ENCODE data around the gene MARK4.

The MARK4 gene

DNA sequence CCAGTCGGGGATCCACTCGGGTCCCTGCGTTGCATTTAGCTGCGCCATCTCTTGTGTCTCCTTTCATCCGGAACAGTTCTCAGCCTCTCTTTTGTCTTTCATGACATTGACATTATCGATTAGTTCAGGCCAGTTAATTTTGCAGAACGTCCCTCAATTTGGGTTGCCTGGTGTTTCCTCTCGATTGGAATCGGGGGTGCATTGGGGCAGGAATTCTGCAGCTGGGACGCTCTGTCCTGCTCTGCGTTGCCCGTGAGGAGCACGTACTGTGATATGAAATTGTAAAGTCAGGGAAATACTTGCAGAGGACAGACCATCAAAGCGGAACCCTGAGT, 22.4 kb downstream of the MARK4 start:
- H3K9me3 ChIP-seq (replicated peaks in 1 of 11) = no peaks in the 10 kb centered on the region
- H4K20me1 ChIP-seq = peaks cover 0 to 33% (median 5%) of the 10 kb centered on the region in 11 experiments; a peak in 10 of 22 replicates
- no peak overlapping the region for H3K9ac ChIP-seq
- peaks cover 0 to 37% (median 25%) of the 10 kb centered on the region in 10 experiments; a peak in 16 of 20 replicates for H3K4me1 ChIP-seq
- peak overlapping the region in 8 of 11 experiments; percentile 30 to 51 (median 40); a peak in 14 of 22 replicates for H3K4me2 ChIP-seq
- no peaks in the 10 kb centered on the region for H3K27me3 ChIP-seq
- H3K4me3 ChIP-seq = no peak overlapping the region
- TF ChIP-seq Cebpa-rat (IDR thresholded peaks at IDR 0.05) = no peak
- peak overlapping the region in 2 of 11 experiments; percentile 4 to 16; a peak in 1 of 22 replicates for H3K27ac ChIP-seq
- peaks cover 80 to 100% (median 97%) of the 10 kb centered on the region in 11 experiments for H3K36me3 ChIP-seq

DNA sequence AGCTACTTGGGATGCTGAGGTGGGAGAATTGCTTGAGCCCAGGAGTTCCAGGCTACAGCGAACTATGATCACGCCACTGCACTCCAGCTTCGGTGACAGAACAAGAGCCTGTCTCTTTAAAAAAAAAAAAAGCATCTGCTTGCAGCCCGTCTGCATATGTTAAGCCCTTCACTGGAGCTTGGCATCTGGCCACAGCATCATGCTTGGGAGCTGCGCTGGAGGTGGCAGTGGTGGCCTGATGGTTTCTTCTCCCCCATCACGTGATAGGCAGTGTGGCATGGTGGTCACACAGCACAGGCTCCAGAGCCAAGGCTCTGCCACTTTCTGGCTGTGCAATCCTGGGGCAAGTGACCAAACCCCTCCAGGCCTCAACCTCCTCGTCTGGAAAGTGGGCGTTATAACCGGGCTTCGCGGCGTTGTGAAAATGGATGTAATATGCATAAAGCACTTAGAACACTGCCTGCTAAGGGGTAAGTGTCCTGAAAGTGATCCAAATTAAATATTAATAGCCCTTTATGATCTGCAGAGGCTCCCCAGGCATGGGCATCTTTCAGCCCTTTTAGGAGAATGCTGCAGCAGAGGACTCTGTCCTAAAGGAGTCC, 24.4 kb downstream of the MARK4 start:
- Histone ChIP-seq H3K9me3 (replicated peaks in 1 of 11) (no peaks in the 10 kb centered on the region), H3K4me3 (no peak overlapping the region), H3K27ac (no peak overlapping the region), H3K4me2 (no peak overlapping the region), H3K27me3 (no peaks in the 10 kb centered on the region), H3K9ac (no peak overlapping the region), H3K36me3 (peaks cover 80 to 100% (median 97%) of the 10 kb centered on the region in 11 experiments), H4K20me1 (peaks cover 0 to 30% (median 5%) of the 10 kb centered on the region in 11 experiments; a peak in 11 of 22 replicates), H3K4me1 (peaks cover 0 to 37% (median 25%) of the 10 kb centered on the region in 10 experiments; a peak in 16 of 20 replicates)
- no peak for TF ChIP-seq Cebpa-rat (IDR thresholded peaks at IDR 0.05)

DNA sequence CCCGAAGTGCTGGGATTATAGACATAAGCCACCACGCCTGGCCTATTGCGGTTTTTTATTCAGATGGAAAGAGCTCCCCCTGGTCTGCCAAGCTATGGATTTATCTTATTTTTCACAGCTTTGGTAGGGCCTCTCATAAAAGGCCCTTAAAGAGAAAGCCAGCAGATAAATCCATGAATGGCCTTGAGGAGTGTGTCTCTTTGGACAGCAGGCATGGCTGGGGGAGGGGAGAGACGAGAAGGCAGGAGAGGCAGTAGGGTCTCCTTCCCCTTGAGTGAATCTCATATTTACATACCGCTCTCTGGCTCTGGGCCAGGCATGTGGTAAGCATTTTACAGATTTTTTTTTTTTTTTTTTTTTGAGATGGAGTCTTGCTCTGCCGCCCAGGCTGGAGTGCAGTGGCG, 25.2 kb downstream of the MARK4 start:
- Histone ChIP-seq H3K4me2 (no peak overlapping the region), H3K27me3 (no peaks in the 10 kb centered on the region), H3K9ac (no peak overlapping the region), H3K4me3 (no peak overlapping the region), H3K27ac (no peak overlapping the region), H3K36me3 (peaks cover 83 to 100% (median 99%) of the 10 kb centered on the region in 11 experiments), H3K9me3 (replicated peaks in 1 of 11) (no peaks in the 10 kb centered on the region), H3K4me1 (peaks cover 0 to 37% (median 25%) of the 10 kb centered on the region in 10 experiments; a peak in 16 of 20 replicates), H4K20me1 (peaks cover 0 to 28% (median 5%) of the 10 kb centered on the region in 11 experiments; a peak in 11 of 22 replicates)
- TF ChIP-seq Cebpa-rat (IDR thresholded peaks at IDR 0.05) = no peak

DNA sequence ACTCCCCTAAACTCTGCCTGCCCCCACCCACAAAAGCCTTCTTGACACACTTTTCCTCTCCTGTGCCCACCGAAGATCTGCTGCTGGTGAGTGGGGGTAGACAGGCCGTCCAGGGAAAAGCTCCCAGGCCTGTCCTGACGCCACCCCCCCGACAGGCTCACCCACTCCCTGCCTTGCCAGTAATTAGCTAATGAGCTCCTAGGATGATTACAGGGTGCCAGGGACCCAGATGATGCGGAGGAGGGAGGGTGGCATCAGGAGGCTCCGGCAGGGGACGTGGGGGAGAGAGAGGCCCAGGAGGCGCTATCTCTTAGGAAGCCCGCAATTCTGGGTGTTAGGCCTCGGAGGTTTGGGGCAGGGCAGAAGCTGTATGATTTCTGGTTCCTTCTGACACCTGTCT, 27.0 kb downstream of the MARK4 start:
- H3K4me3 ChIP-seq = no peak overlapping the region
- H3K27me3 ChIP-seq = no peaks in the 10 kb centered on the region
- TF ChIP-seq Cebpa-rat (IDR thresholded peaks at IDR 0.05) = no peak
- no peak overlapping the region for H3K4me2 ChIP-seq
- H3K4me1 ChIP-seq = peaks cover 0 to 23% (median 9%) of the 10 kb centered on the region in 10 experiments; a peak in 16 of 20 replicates
- H3K9me3 ChIP-seq (replicated peaks in 1 of 11) = peaks cover 0 to 7% (median 3%) of the 10 kb centered on the region in 11 experiments; a peak in 8 of 22 replicates
- H4K20me1 ChIP-seq = peaks cover 0 to 21% (median 5%) of the 10 kb centered on the region in 11 experiments; a peak in 11 of 22 replicates
- H3K9ac ChIP-seq = no peak overlapping the region
- no peak overlapping the region for H3K27ac ChIP-seq
- H3K36me3 ChIP-seq = peaks cover 85 to 100% (median 100%) of the 10 kb centered on the region in 11 experiments

DNA sequence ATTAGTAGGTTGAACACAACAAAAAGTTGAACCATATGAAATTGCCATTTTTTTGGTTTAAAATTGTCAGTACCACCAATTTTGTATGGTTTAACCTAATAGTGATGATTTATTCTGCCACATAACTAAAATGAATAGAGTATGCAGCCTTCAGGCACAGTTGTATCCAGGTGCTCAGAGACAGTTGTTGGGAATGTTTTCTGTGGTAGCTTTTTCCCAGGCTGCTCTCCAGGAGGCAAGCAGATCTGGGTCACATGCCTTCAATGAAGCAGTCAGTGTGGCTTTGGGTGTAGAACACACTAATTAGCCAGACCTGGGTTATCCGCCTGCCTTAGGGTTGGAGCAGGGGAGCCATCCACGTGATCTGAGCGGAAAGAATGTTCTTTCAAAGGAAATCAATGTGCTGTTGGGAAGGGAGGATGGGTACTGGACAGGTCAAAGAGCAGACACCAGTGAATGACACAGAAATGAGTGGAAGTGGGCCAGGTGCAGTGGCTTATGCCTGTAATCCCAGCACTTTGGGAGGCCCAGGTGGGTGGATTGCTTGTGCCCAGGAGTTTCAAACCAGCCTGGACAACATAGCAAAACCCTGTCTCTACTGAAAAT, 28.6 kb downstream of the MARK4 start:
- H3K27me3 ChIP-seq = no peaks in the 10 kb centered on the region
- H3K9me3 ChIP-seq (replicated peaks in 1 of 11) = peaks cover 0 to 13% (median 6%) of the 10 kb centered on the region in 11 experiments; a peak in 9 of 22 replicates
- peaks cover 0 to 14% (median 0%) of the 10 kb centered on the region in 11 experiments; a peak in 8 of 22 replicates for H4K20me1 ChIP-seq
- no peak for TF ChIP-seq Cebpa-rat (IDR thresholded peaks at IDR 0.05)
- no peak overlapping the region for H3K27ac ChIP-seq
- no peak overlapping the region for H3K4me2 ChIP-seq
- peaks cover 80 to 100% (median 98%) of the 10 kb centered on the region in 11 experiments for H3K36me3 ChIP-seq
- no peak overlapping the region for H3K4me3 ChIP-seq
- H3K9ac ChIP-seq = 0 out of 22 replicates have a peak overlapping the region, but pooled peaks of 1 of the 11 experiments have one; percentile 18
- peaks cover 3 to 16% (median 9%) of the 10 kb centered on the region in 10 experiments; a peak in 14 of 20 replicates for H3K4me1 ChIP-seq

DNA sequence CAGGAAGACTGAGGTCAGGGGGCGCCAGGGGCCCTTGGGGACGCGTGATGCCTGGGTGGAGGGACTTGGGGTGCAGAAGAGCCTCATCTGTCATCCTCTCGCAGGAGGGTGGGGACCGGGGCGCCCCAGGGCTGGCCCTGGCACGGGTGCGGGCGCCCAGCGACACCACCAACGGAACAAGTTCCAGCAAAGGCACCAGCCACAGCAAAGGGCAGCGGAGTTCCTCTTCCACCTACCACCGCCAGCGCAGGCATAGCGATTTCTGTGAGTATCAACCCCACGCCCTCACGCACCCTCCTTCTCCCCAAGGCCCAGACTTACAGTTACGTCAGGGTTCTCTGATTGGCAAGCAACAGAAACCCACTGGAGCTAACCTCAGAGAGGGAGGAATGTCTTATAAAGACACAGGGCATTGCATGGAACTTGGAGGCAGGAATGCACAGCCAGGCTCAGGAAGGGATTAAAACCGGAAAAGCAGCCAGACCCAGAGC, 29.4 kb downstream of the MARK4 start:
- Histone ChIP-seq H3K4me2 (no peak overlapping the region), H3K4me3 (no peak overlapping the region), H4K20me1 (peaks cover 0 to 6% (median 0%) of the 10 kb centered on the region in 11 experiments; a peak in 8 of 22 replicates), H3K27ac (no peak overlapping the region), H3K36me3 (peaks cover 78 to 100% (median 98%) of the 10 kb centered on the region in 11 experiments), H3K4me1 (peaks cover 3 to 16% (median 8%) of the 10 kb centered on the region in 10 experiments; a peak in 14 of 20 replicates), H3K9me3 (replicated peaks in 1 of 11) (peaks cover 0 to 13% (median 6%) of the 10 kb centered on the region in 11 experiments; a peak in 9 of 22 replicates), H3K9ac (no peak overlapping the region), H3K27me3 (no peaks in the 10 kb centered on the region)
- TF ChIP-seq Cebpa-rat (IDR thresholded peaks at IDR 0.05) = no peak

DNA sequence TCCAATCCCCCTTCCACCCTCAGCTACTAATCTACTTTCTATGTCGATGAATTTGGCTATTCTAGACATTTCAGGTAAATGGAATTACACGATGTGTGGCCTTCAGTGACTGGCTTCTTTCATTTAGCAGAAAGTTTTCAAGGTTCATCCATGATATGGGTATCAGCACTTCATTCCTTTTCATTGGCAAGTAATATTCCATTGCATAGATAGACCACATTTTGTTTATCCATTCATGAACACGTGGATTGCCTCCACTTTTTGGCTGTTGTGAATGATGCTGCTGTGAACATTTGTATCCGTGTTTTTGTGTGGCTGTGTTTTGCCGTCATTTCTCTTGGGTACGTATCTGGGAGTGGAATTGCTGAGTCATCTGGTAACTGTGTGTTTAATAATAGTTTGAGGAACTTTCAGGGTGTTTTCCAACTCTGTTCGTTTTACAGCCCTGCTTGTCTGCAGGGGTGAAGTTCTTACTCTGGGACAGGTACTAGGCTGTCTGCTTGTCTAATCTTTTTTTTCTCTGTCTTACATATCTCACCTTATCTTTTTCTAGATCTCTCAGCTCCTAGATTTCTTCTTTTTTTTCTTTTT, 32.5 kb downstream of the MARK4 start:
- Histone ChIP-seq H3K9me3 (replicated peaks in 1 of 11) (peaks cover 0 to 13% (median 6%) of the 10 kb centered on the region in 11 experiments; a peak in 9 of 22 replicates), H3K4me2 (peak overlapping the region in 6 of 11 experiments; percentile 3 to 52 (median 42); a peak in 12 of 22 replicates), H3K4me1 (peaks cover 0 to 15% (median 8%) of the 10 kb centered on the region in 10 experiments; a peak in 13 of 20 replicates), H3K27ac (peak overlapping the region in 7 of 11 experiments; percentile 20 to 57 (median 43); a peak in 12 of 22 replicates), H4K20me1 (no peaks in the 10 kb centered on the region; a peak in 2 of 22 replicates), H3K27me3 (no peaks in the 10 kb centered on the region), H3K36me3 (peaks cover 75 to 100% (median 97%) of the 10 kb centered on the region in 11 experiments), H3K9ac (peak overlapping the region in 2 of 11 experiments; percentile 12 to 36; a peak in 4 of 22 replicates), H3K4me3 (no peak overlapping the region)
- TF ChIP-seq Cebpa-rat (IDR thresholded peaks at IDR 0.05) = no peak

DNA sequence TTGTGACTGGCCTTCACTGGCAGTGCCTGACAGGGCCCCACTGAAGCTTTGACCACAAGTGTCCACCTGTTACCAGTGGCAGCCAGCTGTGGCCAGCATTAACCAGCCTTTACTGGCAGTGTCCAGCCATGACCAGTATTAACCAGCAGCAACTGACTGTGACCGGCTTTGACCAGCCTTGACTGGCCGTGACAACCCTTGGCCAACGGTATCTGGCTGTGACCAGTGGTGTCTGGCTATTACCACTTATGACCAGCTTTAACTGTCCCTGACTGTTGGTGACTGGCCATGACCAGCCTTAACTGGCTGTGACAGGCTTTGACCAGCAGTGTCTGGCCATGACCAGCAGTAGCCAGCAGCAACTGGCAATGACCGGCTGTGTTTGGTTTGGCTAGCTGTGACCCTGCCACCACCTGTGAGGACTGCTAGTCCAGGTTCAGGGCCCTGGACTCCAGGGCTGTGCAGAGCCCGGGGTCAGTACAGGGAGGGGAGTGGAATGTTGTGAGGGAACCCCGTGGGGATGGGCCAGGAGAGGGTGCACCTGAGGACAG, 39.4 kb downstream of the MARK4 start:
- H3K9ac ChIP-seq = no peak overlapping the region
- no peaks in the 10 kb centered on the region for H3K27me3 ChIP-seq
- no peak overlapping the region for H3K4me2 ChIP-seq
- no peak overlapping the region for H3K4me3 ChIP-seq
- H3K4me1 ChIP-seq = no peaks in the 10 kb centered on the region
- H3K36me3 ChIP-seq = peaks cover 91 to 100% (median 96%) of the 10 kb centered on the region in 11 experiments
- H4K20me1 ChIP-seq = peaks cover 0 to 6% (median 0%) of the 10 kb centered on the region in 11 experiments; a peak in 2 of 22 replicates
- H3K9me3 ChIP-seq (replicated peaks in 1 of 11) = peaks cover 0 to 18% (median 10%) of the 10 kb centered on the region in 11 experiments; a peak in 14 of 22 replicates
- H3K27ac ChIP-seq = no peak overlapping the region
- TF ChIP-seq Cebpa-rat (IDR thresholded peaks at IDR 0.05) = no peak

All from BLaER1 treated with 17β-estradiol and CSF1 and Interleukin-3, amounts not matched to agents 10 nM and 100 nM (cell line).